Measurements from ENCODE around the gene MAST1.
A peak's percentile ranks its signal among the peaks of the same experiment; 100 is the strongest.
"Not testable (repeated sequence)": the region's sequence is repeated elsewhere in the genome, so short reads cannot be mapped to it uniquely, and the experiment has no call there.

The MAST1 gene

DNA sequence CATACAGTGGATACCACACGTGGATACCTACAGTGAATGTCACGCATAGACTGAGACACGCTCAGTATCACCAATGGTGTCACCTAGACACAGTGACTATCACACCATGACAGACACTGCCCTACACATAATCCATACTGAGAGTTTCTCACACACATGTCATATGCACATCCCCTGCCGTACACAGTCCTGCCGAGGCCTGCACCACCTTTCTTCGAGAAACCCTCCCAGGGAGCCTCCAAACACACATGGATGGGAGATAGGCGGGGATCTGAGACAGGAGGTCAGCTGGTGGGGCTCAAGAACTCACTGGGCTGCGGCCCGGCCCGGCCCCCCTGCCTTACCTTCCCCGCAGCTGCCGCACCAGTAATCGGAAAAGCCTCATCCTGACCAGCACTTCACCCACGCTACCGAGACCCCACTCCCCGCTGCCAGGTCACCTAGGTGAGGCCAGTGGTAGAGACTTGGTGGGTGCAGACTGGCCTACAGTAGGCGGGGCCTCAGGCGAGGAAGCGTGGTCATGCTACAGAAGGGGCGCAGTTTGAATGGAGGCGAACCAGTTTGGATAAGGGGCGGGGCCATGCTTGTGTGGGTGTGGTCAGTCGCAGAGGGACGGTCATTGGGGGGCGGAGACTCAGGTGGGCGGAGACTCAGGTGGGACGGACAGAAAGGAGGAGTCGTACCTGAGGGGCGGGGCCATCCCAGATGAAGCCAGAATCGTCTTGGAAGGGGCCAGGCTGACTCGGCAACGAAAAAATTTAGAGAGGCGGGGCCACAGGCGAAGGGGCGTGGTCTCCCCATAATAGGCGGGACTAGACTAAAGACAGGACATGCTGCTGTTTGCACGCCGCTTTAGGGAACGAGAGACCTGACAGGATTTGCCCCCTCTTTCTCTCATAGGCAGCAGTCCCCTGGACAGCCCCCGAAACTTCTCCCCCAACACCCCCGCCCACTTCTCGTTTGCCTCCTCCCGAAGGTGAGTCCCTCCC, 2.1 kb downstream of the MAST1 start:
- peak; percentile 82 for DNase-seq (ENCODE audit: low spot score)

DNA sequence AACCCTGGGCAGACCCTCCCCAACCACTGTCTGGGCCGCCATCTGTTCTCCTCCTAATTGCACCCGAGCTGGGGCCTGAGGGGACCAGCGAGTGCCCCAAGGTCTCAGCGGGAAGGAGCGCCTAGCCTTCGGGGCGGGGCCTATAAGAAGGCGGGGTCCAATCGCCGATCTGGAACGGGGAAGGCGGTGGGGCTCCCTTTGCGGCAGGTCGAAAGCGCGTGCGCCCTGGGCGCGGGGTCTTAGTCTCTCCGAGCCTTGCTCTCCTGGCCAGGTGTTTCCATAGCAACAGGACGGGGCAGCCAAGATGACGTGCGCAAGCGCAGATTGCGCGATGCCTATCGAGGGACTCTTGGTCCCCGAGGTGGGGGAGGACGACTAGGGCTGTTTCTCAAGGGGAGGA, 2.8 kb downstream of the MAST1 start:
- DNase-seq (ENCODE audit: low spot score), result peak; percentile 87

DNA sequence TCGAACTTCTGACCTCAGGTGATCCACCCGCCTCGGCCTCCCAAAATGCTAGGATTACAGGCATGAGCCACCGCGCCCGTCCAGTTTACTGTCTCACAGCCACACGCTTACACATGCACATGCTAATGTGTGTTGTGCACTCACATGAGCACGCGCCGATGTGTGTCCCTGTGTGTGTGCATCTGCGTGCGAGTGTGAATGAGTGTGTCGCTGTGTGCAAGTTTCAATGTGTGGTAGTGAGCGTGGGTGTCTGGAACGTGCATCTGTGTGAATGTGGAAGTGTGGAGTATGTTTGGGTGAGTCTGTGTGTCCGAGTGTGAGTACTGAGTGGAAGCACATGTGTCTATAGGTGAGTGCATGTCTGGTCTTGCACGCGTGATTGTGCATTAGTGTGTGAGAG, 4.2 kb downstream of the MAST1 start:
- no peak for DNase-seq (ENCODE audit: low spot score)

DNA sequence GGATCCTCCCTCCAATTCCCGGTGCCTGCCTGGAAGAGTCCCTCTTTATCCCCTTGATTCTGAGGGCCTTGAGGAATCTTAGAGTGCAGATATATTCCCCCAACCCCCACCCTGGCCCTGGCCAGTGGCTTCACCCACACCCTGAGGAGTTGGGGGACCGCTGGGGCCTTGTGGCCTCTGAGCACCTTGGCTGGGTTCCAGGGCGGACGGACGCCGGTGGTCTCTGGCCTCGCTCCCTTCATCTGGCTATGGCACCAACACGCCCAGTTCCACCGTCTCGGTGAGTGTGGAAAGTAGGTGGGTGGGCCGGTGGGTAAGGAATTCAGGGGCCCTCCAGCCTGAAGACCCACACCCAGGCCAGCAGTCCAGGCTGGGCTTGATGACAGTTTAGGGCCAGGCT, 5.0 kb downstream of the MAST1 start:
- no peak for DNase-seq (ENCODE audit: low spot score)

DNA sequence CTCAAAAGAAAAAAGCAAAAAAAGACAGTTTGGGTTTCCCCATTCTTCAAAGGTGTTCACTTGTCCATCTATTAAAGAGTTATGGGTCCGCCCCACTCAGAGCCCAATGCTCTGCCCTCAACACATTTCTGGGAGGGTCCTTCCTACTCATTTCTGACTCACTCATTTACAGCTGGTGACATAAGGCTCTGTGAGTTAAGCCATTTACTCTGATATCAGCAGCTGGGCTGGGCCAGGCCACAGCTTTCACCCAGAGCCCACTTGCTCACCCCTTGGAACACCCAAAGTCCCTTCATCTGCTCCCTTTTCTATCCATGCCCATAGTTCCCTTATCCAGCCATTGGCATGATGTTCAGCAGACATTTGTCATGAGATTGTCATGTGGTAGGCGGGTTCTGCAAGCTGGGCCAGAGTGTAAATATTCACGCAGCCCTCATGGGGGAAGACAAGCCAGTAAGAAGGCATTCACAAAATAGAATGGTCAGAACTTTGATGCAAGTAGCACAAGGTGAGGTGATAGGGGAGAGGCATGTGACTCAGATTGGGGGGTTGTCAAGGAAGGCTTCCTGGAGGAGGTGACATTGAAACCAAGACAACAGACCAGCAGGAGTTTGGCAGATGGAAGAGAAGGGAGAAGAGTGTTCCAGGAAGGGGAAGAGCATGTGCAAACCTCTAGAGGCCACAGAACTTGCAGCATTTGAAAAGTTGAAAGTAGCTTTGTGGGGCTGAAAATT, 5.9 kb downstream of the MAST1 start:
- DNase-seq (ENCODE audit: low spot score), result no peak

DNA sequence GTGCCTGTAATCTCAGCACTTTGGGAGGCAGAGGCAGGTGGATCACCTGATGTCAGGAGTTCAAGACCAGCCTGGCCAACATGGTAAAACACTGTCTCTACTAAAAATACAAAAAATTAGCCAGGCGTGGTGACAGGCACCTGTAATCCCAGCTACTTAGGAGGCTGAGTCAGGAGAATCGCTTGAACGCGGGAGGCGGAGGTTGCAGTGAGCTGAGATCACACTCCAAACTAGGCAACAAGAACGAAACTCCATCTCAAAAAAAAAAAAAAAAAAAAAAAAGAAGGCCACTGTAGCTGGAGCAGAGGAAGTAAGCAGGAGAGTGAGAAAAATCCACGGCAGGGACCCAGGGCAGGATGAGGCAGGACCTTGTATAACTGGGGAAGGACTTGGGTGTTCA, 8.3 kb downstream of the MAST1 start:
- not testable (repeated sequence) for DNase-seq (ENCODE audit: low spot score)

DNA sequence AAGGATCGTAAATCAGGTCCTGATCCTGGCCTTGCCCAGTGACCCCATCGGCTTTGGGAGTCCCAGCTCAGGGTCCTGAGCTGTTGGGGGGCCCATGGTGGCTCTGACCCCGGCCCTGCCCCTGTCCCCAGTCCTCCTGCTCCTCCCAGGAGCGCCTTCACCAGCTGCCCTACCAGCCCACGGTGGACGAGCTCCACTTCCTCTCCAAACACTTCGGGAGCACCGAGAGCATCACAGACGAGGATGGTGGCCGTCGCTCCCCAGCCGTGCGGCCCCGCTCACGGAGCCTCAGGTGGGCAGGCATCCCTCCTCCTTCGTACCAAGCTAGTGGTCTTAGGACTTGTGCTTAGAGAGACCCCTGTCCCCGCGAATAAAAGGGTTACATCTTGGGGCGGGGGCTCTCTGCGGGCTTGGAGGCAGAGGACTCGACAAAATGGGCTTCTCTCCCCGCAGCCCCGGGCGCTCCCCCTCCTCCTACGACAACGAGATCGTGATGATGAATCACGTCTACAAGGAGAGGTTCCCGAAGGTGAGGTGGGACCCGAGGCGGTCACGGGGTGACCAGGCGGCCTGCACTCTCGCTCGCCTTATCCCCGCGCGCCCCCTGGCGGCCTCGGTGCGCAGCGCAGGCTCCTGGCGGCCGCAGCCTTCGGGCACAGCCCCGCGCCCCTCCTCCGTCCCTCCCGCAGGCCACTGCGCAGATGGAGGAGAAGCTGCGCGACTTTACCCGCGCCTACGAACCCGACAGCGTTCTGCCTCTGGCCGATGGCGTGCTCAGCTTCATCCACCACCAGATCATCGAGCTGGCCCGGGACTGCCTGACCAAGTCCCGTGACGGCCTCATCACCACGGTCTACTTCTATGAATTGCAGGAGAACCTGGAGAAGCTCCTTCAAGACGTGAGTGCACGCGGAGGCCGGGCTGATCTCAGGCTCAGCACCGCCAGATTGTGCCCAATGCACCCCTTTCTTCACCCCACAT, 9.1 kb downstream of the MAST1 start:
- DNase-seq (ENCODE audit: low spot score), result peak; percentile 97

DNA sequence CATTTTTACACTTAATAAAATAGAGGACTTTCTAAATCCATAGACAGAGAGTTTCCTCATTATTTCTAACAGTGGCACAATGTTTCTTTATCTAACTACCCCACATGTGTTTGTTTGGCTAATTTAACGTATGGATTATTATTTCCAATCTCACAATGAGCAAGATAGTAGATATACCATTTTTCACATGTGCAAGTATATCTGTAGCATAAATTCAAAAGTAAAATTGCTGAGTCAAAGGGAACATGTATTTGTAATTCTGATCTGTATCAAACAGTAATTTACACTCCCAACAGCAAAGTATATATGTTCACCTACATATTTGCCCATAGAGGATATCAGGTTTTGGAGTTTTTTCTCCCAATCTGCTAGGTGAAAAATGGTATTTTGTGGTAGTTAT, 18.3 kb downstream of the MAST1 start:
- no peak for DNase-seq (ENCODE audit: low spot score)

DNA sequence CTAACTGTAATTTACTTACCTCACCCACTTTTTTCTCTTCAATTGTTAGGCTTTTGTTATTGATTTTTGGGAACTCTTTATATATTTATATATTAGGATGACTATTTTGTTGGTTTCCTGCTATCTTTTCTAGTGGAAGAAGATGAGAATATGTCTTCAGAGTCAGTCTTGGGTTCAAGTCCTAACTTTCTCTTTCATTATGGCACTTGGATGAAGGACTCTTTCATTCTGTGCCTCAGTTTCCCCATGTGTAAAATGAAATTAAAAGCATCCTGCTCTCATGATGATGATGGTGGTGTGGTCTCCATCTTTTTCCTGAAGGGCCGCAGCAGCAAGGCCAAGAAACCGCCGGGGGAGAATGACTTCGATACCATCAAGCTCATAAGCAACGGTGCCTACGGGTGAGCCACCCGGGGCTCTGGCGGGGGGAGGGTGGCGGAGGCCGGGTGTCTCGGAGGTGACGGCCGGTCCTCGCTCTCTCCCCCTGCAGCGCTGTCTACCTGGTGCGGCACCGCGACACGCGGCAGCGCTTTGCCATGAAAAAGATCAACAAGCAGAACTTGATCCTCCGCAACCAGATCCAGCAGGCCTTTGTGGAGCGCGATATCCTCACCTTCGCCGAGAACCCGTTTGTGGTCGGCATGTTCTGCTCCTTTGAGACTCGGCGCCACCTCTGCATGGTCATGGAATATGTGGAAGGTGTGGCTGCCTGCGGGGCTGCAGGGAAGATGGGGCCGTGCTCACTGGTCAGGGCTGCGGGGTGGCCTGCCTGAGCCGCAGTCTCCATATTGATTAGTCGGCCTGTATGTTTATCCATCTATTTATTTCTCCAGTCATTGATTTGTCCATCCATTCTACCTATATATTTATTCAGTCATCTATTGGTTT, 20.0 kb downstream of the MAST1 start:
- no peak for DNase-seq (ENCODE audit: low spot score)

DNA sequence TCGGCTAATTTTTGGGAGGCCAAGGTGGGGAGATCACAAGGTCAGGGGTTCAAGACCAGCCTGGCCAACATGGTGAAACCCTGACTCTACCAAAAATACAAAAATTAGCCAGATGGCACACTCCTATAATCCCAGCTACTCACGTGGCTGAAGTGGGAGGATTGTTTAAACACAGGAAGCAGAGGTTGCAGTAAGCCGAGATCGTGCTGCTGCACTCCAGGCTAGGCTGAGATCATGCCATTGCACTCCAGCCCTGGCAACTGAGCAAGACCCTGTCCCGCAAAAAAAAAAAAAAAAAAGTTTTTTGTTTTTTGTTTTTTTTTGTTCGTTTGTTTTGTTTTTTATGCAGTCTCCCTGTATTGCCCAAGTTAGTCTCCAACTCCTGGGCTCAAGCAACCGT, 21.2 kb downstream of the MAST1 start:
- DNase-seq (ENCODE audit: low spot score), result no peak

DNA sequence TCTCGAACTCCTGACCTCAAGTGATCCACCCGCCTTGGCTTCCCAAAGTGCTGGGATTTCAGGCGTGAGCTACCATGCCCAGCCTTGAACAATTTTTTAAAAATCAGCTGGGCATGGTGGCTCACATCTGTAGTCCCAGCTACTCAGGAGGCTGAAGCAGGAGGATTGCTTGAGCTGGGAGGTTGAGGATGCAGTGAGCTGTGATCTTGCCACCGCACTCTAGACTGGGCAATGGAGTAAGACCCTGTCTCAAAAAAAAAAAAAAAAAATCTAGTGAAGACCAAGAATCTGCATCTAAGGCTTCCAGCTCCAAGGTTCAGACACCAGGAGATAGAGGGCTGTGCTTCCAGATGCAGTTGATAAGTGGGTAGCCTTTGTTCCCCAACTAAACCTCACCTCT, 25.8 kb downstream of the MAST1 start:
- DNase-seq (ENCODE audit: low spot score), result no peak

DNA sequence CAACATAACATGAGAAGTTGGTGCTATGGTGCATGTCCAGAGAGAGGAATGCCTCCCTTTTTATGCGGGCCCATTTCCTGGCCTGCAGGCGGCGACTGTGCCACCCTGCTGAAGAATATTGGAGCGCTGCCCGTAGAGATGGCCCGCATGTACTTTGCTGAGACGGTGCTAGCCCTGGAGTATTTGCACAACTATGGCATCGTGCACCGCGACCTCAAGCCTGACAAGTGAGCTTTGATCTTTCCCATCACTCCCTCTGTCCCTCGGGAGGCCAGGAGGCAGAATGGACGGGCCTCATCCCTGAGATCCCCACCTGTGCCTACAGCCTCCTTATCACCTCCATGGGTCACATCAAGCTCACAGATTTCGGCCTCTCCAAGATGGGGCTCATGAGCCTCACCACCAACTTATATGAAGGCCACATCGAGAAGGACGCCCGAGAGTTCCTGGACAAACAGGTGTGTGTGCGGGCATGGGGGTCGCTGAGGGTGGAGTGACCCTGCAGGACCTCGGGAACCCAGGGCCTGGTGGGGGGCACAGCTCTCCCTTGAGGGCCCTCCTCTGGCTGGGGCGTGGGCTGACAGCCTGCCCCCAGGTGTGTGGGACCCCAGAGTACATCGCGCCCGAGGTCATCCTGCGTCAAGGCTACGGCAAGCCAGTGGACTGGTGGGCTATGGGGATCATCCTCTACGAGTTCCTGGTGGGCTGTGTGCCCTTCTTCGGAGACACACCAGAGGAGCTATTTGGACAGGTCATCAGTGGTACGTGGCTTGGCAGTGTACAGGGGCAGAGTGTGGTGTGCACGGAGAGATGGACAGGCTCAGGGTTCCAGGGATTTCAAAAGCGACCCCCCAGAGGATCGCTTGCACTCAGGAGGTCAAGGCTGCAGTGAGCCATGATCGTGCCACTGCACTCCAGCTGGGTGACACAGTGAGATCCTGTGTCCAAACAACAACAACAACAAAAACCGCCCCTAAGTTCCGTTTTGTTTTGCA, 26.7 kb downstream of the MAST1 start:
- no peak for DNase-seq (ENCODE audit: low spot score)

DNA sequence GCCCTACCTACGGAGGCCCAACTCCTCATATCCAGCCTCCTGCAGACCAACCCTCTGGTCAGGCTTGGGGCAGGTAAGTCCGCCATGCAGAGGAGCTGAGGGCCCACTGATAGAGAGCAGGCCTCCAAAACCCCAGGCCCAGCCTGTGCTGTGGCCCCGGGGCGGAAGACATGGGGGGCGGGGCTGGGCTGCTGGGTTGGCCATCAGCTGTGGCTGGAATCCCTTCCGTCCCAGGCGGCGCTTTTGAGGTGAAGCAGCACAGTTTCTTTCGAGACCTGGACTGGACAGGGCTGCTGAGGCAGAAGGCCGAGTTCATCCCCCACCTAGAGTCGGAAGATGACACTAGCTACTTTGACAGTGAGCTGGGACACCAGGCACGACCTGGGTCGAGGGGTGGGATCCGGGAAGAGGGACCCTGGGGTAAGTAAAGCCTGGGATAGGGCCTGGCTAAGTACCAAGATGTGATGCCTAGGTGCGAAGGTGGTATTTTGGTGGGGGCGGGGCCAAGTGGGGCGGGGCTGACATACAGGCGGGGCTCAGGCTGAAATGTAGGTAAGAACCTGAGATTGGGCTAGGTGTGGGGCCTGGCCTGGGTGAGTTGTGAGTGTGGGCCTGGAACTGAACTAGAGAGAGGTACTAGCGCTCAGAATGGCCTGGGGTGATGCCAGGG, 27.6 kb downstream of the MAST1 start:
- DNase-seq (ENCODE audit: low spot score), result no peak

DNA sequence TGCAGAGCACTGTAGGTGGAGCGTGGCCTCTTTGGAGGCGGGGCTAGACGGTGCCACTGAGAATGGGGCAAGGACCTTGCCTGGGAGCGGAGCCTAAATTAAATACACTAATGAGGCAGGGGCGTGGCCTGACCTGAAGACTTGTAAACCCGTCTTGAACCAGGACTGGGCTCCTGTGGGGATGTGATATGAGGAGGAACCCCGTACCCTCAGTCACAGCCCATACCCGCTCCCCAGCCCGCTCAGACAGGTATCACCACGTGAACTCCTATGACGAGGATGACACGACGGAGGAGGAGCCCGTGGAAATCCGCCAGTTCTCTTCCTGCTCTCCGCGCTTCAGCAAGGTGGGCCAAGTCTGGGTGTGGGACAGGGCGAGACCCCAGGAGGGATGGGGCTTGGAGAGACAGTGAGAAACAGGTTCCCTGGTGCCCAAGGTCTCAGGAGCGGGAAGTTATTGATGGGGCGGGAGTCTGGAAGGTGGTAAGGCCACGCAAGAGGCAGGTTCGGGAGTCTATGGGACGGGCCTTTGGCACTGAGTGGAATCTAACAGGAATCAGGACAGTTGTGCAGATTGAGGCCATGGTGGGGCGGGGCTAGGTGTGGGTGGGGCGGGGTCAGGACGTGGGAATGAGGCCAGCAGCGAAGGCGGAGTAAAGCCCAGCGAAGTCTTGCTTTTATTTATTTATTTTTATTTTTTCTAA, 28.3 kb downstream of the MAST1 start:
- DNase-seq (ENCODE audit: low spot score), result no peak

DNA sequence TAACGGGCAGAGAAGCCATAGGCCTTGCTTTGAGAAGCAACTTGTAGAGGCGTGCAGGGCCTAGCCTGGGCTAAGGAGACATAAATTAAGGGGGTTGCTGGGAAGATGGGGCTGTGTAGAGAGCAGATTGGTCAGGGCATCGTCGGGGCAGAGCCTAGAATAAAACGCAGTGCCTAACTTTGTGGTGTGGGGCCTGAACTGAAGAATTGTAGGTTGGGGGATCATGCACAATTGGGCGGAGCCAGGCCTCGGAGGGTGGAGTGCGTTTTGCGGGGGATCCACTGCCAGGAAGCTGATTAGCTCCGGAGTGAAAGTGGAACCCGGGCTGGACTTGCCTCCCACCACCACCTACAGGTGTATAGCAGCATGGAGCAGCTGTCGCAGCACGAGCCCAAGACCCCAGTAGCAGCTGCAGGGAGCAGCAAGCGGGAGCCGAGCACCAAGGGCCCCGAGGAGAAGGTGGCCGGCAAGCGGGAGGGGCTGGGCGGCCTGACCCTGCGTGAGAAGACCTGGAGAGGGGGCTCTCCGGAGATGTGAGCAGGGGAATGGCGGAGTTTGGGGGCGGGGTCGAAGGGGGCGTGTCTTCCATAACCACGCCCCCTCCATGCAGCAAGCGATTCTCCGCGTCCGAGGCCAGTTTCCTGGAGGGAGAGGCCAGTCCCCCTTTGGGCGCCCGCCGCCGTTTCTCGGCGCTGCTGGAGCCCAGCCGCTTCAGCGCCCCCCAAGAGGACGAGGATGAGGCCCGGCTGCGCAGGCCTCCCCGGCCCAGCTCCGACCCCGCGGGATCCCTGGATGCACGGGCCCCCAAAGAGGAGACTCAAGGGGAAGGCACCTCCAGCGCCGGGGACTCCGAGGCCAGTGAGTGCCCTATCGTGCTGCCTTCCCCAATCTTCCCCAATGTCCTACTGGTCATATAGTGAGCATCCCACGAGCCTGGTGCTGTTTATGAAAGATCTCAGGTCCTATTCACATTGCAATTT, 29.1 kb downstream of the MAST1 start:
- peak; percentile 96 for DNase-seq (ENCODE audit: low spot score)

DNA sequence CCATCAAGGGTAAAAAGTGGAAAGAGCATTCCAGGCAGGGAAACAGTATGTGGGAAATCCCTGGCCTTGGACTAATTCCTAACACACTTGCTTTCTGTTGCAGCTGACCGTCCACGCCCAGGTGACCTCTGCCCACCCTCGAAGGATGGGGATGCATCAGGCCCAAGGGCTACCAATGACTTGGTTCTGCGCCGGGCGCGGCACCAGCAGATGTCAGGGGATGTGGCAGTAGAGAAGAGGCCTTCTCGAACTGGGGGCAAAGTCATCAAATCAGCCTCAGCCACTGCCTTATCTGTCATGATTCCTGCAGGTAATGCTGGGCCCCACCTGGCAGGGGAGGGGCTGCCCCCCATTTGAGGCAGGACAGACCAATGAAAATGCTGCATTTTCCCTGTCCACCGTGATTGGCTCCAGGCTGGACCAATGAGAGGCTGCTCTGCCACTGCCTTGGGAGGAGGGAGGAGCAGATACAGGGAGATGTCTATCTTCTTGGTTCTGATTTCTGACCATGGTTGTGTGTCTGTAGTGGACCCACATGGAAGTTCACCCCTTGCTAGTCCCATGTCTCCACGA, 30.3 kb downstream of the MAST1 start:
- DNase-seq (ENCODE audit: low spot score), result peak; percentile 85

DNA sequence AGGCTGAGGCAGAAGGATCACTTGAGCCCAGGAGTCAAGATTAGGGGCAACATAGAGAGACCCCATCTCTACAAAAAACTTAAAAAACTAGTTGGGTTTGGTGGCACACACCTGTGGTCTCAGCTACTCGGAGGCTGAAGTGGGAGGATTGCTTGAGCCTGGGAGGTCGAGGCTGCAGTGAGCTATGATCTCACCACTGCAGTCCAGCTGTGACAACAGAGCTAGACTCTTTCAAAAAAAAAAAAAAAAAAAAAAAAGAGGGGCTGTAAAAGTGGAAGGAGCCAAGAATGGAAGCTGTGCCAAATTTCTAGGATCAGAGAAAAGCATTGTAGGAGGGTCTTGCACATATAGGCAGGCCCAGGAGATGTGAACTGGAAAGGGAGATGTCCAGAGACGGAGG, 33.4 kb downstream of the MAST1 start:
- no peak for DNase-seq (ENCODE audit: low spot score)
